ENCODE data around the gene CD28. TPM values are rescaled to one million over a fixed set of nuclear protein-coding genes. Genes with fewer than 3 reads are reported as not detected.

The CD28 gene
- polyA plus RNA-seq, 1 donor from 2014 or later: not detected

DNA sequence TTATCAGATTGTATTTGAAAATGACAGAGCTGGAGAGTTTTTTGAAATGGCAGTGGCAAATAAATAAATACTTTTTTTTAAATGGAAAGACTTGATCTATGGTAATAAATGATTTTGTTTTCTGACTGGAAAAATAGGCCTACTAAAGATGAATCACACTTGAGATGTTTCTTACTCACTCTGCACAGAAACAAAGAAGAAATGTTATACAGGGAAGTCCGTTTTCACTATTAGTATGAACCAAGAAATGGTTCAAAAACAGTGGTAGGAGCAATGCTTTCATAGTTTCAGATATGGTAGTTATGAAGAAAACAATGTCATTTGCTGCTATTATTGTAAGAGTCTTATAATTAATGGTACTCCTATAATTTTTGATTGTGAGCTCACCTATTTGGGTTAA, 30.9 kb downstream of the CD28 start:
- Histone ChIP-seq H3K79me2 (replicated peaks; ENCODE audit: insufficient read depth, low read length) (no peaks in the 10 kb centered on the region), H3K9me2 (ENCODE audit: insufficient read depth, low read length) (no peaks in the 10 kb centered on the region), H4K20me1 (ENCODE audit: insufficient read depth) (no peaks in the 10 kb centered on the region), H3K4me3 (ENCODE audit: low read length) (no peak overlapping the region), H3K27me3 (ENCODE audit: insufficient read depth, low read depth, low read length) (no peaks in the 10 kb centered on the region), H2AFZ (ENCODE audit: low read depth, low read length) (no peak overlapping the region), H3K4me2 (ENCODE audit: low read length) (no peak overlapping the region), H3K9ac (ENCODE audit: low read length) (no peak overlapping the region), H3K36me3 (ENCODE audit: insufficient read depth, low read length) (no peaks in the 10 kb centered on the region), H3K9me3 (ENCODE audit: low read length) (no peaks in the 10 kb centered on the region), H3F3A (ENCODE audit: insufficient read depth, low read length, poor library complexity, severe bottlenecking) (no peaks in the 10 kb centered on the region), H3K27ac (ENCODE audit: low read length) (no peak overlapping the region)
- no peak for TF ChIP-seq TAF1 (IDR thresholded peaks at IDR 0.05; ENCODE audit: low read depth)
- TF ChIP-seq POLR2AphosphoS5 (IDR thresholded peaks at IDR 0.05): no peak
- TF ChIP-seq, protein P1, sequence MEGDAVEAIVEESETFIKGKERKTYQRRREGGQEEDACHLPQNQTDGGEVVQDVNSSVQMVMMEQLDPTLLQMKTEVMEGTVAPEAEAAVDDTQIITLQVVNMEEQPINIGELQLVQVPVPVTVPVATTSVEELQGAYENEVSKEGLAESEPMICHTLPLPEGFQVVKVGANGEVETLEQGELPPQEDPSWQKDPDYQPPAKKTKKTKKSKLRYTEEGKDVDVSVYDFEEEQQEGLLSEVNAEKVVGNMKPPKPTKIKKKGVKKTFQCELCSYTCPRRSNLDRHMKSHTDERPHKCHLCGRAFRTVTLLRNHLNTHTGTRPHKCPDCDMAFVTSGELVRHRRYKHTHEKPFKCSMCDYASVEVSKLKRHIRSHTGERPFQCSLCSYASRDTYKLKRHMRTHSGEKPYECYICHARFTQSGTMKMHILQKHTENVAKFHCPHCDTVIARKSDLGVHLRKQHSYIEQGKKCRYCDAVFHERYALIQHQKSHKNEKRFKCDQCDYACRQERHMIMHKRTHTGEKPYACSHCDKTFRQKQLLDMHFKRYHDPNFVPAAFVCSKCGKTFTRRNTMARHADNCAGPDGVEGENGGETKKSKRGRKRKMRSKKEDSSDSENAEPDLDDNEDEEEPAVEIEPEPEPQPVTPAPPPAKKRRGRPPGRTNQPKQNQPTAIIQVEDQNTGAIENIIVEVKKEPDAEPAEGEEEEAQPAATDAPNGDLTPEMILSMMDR (IDR thresholded peaks at IDR 0.05; ENCODE audit: poor library complexity, severe bottlenecking): no peak
- no peak for TF ChIP-seq RAD21 (conservative IDR thresholded peaks at IDR 0.05)
- TF ChIP-seq EZH2 (IDR thresholded peaks at IDR 0.05; ENCODE audit: borderline replicate concordance, insufficient read depth, low read length, poor library complexity, severe bottlenecking): no peak
- TF ChIP-seq, protein P2, sequence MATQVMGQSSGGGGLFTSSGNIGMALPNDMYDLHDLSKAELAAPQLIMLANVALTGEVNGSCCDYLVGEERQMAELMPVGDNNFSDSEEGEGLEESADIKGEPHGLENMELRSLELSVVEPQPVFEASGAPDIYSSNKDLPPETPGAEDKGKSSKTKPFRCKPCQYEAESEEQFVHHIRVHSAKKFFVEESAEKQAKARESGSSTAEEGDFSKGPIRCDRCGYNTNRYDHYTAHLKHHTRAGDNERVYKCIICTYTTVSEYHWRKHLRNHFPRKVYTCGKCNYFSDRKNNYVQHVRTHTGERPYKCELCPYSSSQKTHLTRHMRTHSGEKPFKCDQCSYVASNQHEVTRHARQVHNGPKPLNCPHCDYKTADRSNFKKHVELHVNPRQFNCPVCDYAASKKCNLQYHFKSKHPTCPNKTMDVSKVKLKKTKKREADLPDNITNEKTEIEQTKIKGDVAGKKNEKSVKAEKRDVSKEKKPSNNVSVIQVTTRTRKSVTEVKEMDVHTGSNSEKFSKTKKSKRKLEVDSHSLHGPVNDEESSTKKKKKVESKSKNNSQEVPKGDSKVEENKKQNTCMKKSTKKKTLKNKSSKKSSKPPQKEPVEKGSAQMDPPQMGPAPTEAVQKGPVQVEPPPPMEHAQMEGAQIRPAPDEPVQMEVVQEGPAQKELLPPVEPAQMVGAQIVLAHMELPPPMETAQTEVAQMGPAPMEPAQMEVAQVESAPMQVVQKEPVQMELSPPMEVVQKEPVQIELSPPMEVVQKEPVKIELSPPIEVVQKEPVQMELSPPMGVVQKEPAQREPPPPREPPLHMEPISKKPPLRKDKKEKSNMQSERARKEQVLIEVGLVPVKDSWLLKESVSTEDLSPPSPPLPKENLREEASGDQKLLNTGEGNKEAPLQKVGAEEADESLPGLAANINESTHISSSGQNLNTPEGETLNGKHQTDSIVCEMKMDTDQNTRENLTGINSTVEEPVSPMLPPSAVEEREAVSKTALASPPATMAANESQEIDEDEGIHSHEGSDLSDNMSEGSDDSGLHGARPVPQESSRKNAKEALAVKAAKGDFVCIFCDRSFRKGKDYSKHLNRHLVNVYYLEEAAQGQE (IDR thresholded peaks at IDR 0.05; ENCODE audit: borderline replicate concordance): no peak
- no peak for TF ChIP-seq SMC3 (conservative IDR thresholded peaks at IDR 0.05; ENCODE audit: poor library complexity)
- TF ChIP-seq MXI1 (conservative IDR thresholded peaks at IDR 0.05; ENCODE audit: poor library complexity, severe bottlenecking): no peak
- no peak for TF ChIP-seq EP300 (conservative IDR thresholded peaks at IDR 0.05; ENCODE audit: poor library complexity, severe bottlenecking)

- TF ChIP-seq EP300 (conservative IDR thresholded peaks at IDR 0.05; ENCODE audit: poor library complexity, severe bottlenecking) (no peak), MXI1 (conservative IDR thresholded peaks at IDR 0.05; ENCODE audit: poor library complexity, severe bottlenecking) (no peak), SMC3 (conservative IDR thresholded peaks at IDR 0.05; ENCODE audit: poor library complexity) (no peak), TAF1 (IDR thresholded peaks at IDR 0.05; ENCODE audit: low read depth) (no peak), EZH2 (IDR thresholded peaks at IDR 0.05; ENCODE audit: borderline replicate concordance, insufficient read depth, low read length, poor library complexity, severe bottlenecking) (no peak), RAD21 (conservative IDR thresholded peaks at IDR 0.05) (no peak), POLR2AphosphoS5 (IDR thresholded peaks at IDR 0.05) (no peak)
- TF ChIP-seq, protein P2 (IDR thresholded peaks at IDR 0.05; ENCODE audit: borderline replicate concordance): no peak
- TF ChIP-seq, protein P1 (IDR thresholded peaks at IDR 0.05; ENCODE audit: poor library complexity, severe bottlenecking): no peak
- Histone ChIP-seq H2AFZ (ENCODE audit: low read depth, low read length) (no peak overlapping the region), H3K79me2 (replicated peaks; ENCODE audit: insufficient read depth, low read length) (no peaks in the 10 kb centered on the region), H3K4me3 (ENCODE audit: low read length) (no peak overlapping the region), H3K9me3 (ENCODE audit: low read length) (no peaks in the 10 kb centered on the region), H3F3A (ENCODE audit: insufficient read depth, low read length, poor library complexity, severe bottlenecking) (no peaks in the 10 kb centered on the region), H3K36me3 (ENCODE audit: insufficient read depth, low read length) (no peaks in the 10 kb centered on the region), H3K9me2 (ENCODE audit: insufficient read depth, low read length) (no peaks in the 10 kb centered on the region), H3K4me2 (ENCODE audit: low read length) (no peak overlapping the region), H3K27ac (ENCODE audit: low read length) (no peak overlapping the region), H3K9ac (ENCODE audit: low read length) (no peak overlapping the region), H3K27me3 (ENCODE audit: insufficient read depth, low read depth, low read length) (no peaks in the 10 kb centered on the region), H4K20me1 (ENCODE audit: insufficient read depth) (no peaks in the 10 kb centered on the region)
These were observed 32.9 kb downstream of the CD28 start for GRCh38 chr2:203739351-203739750.

Measured in neural cell (in vitro differentiated cells).